Fibroblast of lung (primary cell): Measurements from ENCODE around the gene ST8SIA4. TPM values are rescaled to one million over a fixed set of nuclear protein-coding genes. Genes with fewer than 3 reads are reported as not detected.
A peak's percentile ranks its signal among the peaks of the same experiment; 100 is the strongest.

ENCODE experiments used
- DNase-seq, 2 donors: peaks; one replicate each; pipeline versions ENCODE4 v3.0.0 to v3.0.0-alpha.2; 2010; ENCODE audit warnings: low read depth in 2 of 2
- H2AFZ ChIP-seq: 2 replicates; pipeline ENCODE4 v1.5.1; 2012; ENCODE audit warnings: low read length, control low read depth, inconsistent platforms
- H3K27ac ChIP-seq: 2 replicates; pipeline ENCODE4 v1.5.1; 2011; ENCODE audit warnings: low read length, control low read depth; ENCODE audit not compliant: insufficient read depth
- H3K27me3 ChIP-seq: 2 replicates; pipeline ENCODE4 v1.5.1; 2011; ENCODE audit warnings: mild to moderate bottlenecking, low read length; ENCODE audit not compliant: control insufficient read depth, insufficient read depth
- H3K36me3 ChIP-seq: 2 replicates; pipeline ENCODE4 v1.5.1; 2011; ENCODE audit warnings: low read length; ENCODE audit not compliant: control insufficient read depth, insufficient read depth
- H3K4me1 ChIP-seq: 2 replicates; pipeline ENCODE4 v1.5.1; 2011; ENCODE audit warnings: low read length; ENCODE audit not compliant: control insufficient read depth, insufficient read depth; ENCODE audit errors: extremely low read depth
- H3K4me2 ChIP-seq: 2 replicates; pipeline ENCODE4 v1.5.1; 2011; ENCODE audit warnings: low read length, control low read depth; ENCODE audit not compliant: insufficient read depth; ENCODE audit errors: extremely low read depth
- H3K4me3 ChIP-seq, 4 experiments: fragments of 200-600 bp in 1 of 4; sonication (generic) in 1 of 4; replicated peaks in 1 of 4; 2 replicates each; pipeline ENCODE4 v1.5.1; 2011 to 2016; ENCODE audit warnings: low read length in 4 of 4, low read depth in 3 of 4, mild to moderate bottlenecking in 3 of 4, control low read depth in 2 of 4, inconsistent platforms in 1 of 4, mixed read lengths in 1 of 4; ENCODE audit not compliant: insufficient read depth in 1 of 4; ENCODE audit errors: control extremely low read depth in 1 of 4
- H3K79me2 ChIP-seq: 2 replicates; pipeline ENCODE4 v1.5.1; 2012; ENCODE audit warnings: mild to moderate bottlenecking, low read length, inconsistent platforms; ENCODE audit not compliant: control insufficient read depth, insufficient read depth
- H3K9ac ChIP-seq: 2 replicates; pipeline ENCODE4 v1.5.1; 2011; ENCODE audit warnings: mild to moderate bottlenecking, low read length, control low read depth; ENCODE audit not compliant: insufficient read depth
- H3K9me3 ChIP-seq: 2 replicates; pipeline ENCODE4 v1.5.1; 2012; ENCODE audit warnings: low read depth, low read length; ENCODE audit not compliant: control insufficient read depth, insufficient read depth
- H4K20me1 ChIP-seq: 2 replicates; pipeline ENCODE4 v1.5.1; 2011; ENCODE audit warnings: low read length; ENCODE audit not compliant: control insufficient read depth, insufficient read depth; ENCODE audit errors: extremely low read depth
- EZH2 ChIP-seq: IDR thresholded peaks from 2 replicates; pipeline ENCODE4 v1.5.1; 2012; ENCODE audit warnings: low read length, control low read depth, mild to moderate bottlenecking; ENCODE audit errors: missing control alignments
- polyA plus RNA-seq, 2 donors: library from polyadenylated mRNA; depleted of rRNA in 1 of 2; stranded (reverse) in 1 of 2; unstranded in 1 of 2; fragments of >200 nt; gene quantifications; 2 replicates each; pipeline ENCODE4 v1.2.1, GENCODE V29; 2011 to 2012; ENCODE audit warnings: missing spikeins in 1 of 2
- total RNA-seq: library from RNA; depleted of rRNA; stranded (reverse); fragments of >200 nt; gene quantifications from 2 replicates; pipeline ENCODE4 v1.2.1, GENCODE V29; 2014
- TF ChIP-seq, protein P1 (sequence below), 2 donors: IDR thresholded peaks in 1 of 2; conservative IDR thresholded peaks in 1 of 2; 1 replicate in 1 of 2; 2 replicates in 1 of 2; pipeline ENCODE4 v1.5.1; 2011 to 2012; ENCODE audit warnings: low read length in 2 of 2, control low read depth in 1 of 2, inconsistent platforms in 1 of 2, low read depth in 1 of 2, mild to moderate bottlenecking in 1 of 2

Gene ST8SIA4
- total and polyA plus RNA-seq, 2 donors (not counting 1 experiment from before 2014, with no cell fraction given), result 0.02 to 0.33 TPM

DNA sequence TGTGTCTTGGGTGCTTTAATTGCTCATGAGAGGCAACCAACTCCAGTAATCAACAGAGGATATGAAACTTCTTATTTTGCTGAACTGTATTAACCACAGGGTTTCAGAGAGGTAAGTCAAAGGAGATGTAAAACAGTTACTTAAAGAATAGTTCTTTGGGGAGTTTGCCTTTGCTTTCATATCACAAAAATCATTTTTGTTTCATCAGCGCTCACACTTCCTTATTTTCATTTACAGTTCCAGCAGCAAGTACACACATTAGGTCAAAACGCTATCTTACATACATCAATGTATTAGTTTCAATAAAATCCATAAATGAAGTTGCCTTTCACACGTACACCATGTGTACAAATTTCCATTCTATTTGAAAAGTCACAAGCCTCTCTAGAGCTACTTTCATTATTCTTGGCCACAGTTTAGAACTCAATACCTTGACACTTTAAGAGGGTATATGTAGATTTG is 50.1 kb downstream of the ST8SIA4 start:
- Histone ChIP-seq H3K4me1 (no peaks in the 10 kb centered on the region), H4K20me1 (no peaks in the 10 kb centered on the region), H3K27ac (no peak overlapping the region), H3K79me2 (no peaks in the 10 kb centered on the region), H3K36me3 (no peaks in the 10 kb centered on the region), H3K4me3 (no peak overlapping the region), H3K9me3 (no peaks in the 10 kb centered on the region), H3K27me3 (no peaks in the 10 kb centered on the region), H3K4me2 (no peak overlapping the region), H2AFZ (no peak overlapping the region), H3K9ac (no peak overlapping the region)
- no peak for DNase-seq
- TF ChIP-seq EZH2, result no peak
- TF ChIP-seq, protein P1, sequence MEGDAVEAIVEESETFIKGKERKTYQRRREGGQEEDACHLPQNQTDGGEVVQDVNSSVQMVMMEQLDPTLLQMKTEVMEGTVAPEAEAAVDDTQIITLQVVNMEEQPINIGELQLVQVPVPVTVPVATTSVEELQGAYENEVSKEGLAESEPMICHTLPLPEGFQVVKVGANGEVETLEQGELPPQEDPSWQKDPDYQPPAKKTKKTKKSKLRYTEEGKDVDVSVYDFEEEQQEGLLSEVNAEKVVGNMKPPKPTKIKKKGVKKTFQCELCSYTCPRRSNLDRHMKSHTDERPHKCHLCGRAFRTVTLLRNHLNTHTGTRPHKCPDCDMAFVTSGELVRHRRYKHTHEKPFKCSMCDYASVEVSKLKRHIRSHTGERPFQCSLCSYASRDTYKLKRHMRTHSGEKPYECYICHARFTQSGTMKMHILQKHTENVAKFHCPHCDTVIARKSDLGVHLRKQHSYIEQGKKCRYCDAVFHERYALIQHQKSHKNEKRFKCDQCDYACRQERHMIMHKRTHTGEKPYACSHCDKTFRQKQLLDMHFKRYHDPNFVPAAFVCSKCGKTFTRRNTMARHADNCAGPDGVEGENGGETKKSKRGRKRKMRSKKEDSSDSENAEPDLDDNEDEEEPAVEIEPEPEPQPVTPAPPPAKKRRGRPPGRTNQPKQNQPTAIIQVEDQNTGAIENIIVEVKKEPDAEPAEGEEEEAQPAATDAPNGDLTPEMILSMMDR (conservative IDR thresholded peaks at IDR 0.05 in 1 of 2, IDR thresholded peaks at IDR 0.05 in 1 of 2; ENCODE audit: low read depth in 1 of 2, low read length in 2 of 2), result no peak

DNA sequence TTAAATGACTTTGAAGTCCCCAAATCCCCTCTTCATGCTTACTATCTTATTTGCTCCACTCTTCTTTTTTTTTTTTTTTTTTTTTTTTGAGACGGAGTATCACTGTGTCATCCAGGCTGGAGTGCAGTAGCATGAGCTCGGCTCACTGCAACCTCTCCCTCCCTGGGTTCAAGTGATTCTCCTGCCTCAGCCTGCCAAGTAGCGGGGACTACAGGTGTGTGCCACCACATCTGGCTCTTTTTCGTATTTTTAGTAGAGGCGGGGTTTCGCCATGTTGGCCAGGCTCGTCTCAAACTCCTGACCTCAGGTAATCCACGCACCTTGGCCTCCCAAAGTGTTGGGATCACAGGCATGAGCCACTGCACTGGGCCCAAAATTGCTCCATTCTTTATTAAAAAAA is 51.0 kb downstream of the ST8SIA4 start:
- no peaks in the 10 kb centered on the region for H3K9me3 ChIP-seq

DNA sequence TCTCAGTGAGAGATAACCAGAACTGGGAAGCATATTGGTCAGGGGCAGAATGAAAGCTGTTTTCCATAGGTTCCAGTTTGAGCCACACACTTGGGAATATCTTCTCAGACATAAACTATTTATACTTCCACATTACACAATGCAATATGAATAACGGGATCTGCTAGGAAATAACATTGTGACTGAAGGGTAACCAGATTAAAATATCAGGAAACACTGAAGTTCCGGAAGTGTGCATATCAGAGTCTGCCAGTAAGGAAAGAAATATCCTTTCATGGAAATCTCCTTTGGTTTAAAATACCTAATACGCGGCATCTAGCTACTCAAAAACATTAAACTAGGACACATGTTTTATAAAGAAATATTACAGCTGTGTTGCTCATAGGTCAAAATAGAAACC is 56.3 kb downstream of the ST8SIA4 start:
- H3K4me3 ChIP-seq, result no peak overlapping the region
- no peaks in the 10 kb centered on the region for H4K20me1 ChIP-seq
- no peak overlapping the region for H3K9ac ChIP-seq
- no peak overlapping the region for H2AFZ ChIP-seq
- no peaks in the 10 kb centered on the region for H3K4me1 ChIP-seq
- no peaks in the 10 kb centered on the region for H3K36me3 ChIP-seq
- DNase-seq, result peak in 1 of 2 donors; percentile 25
- H3K27ac ChIP-seq, result no peak overlapping the region
- no peak for TF ChIP-seq EZH2
- TF ChIP-seq, protein P1 (conservative IDR thresholded peaks at IDR 0.05 in 1 of 2, IDR thresholded peaks at IDR 0.05 in 1 of 2; ENCODE audit: low read depth in 1 of 2, low read length in 2 of 2), result no peak
- no peaks in the 10 kb centered on the region for H3K27me3 ChIP-seq
- no peaks in the 10 kb centered on the region for H3K9me3 ChIP-seq
- no peaks in the 10 kb centered on the region for H3K79me2 ChIP-seq
- no peak overlapping the region for H3K4me2 ChIP-seq

More for the DNA sequence above, 51.0 kb downstream of the ST8SIA4 start:
- Histone ChIP-seq H3K27ac (no peak overlapping the region), H3K36me3 (no peaks in the 10 kb centered on the region), H3K4me2 (no peak overlapping the region), H3K79me2 (no peaks in the 10 kb centered on the region), H2AFZ (no peak overlapping the region), H3K9ac (no peak overlapping the region), H3K4me3 (no peak overlapping the region), H4K20me1 (no peaks in the 10 kb centered on the region), H3K4me1 (no peaks in the 10 kb centered on the region), H3K27me3 (no peaks in the 10 kb centered on the region)
- TF ChIP-seq, protein P1 (conservative IDR thresholded peaks at IDR 0.05 in 1 of 2, IDR thresholded peaks at IDR 0.05 in 1 of 2; ENCODE audit: low read depth in 1 of 2, low read length in 2 of 2), result no peak
- no peak for TF ChIP-seq EZH2
- DNase-seq, result no peak
